GM20000 (cell line): Measurements from ENCODE around the gene RCOR1.

Experiments
- DNase-seq: peaks from one replicate; pipeline ENCODE4 v3.0.0; 2012; ENCODE audit warnings: low spot score
- CTCF ChIP-seq: IDR thresholded peaks from 2 replicates; pipeline ENCODE4 v1.5.1; 2012; ENCODE audit warnings: mild to moderate bottlenecking, control low read depth; ENCODE audit errors: extremely low read depth, missing control alignments

The RCOR1 gene

GRCh38 chr14:102731101-102731870 lies 138.8 kb downstream of the RCOR1 start:
- no peak for TF ChIP-seq CTCF
- DNase-seq = no peak

- DNase-seq = no peak
- no peak for TF ChIP-seq CTCF
These were observed 139.7 kb downstream of the RCOR1 start for GRCh38 chr14:102731871-102732800.

GRCh38 chr14:102732924-102733323 lies 140.5 kb downstream of the RCOR1 start:
- DNase-seq = no peak
- TF ChIP-seq CTCF = no peak

GRCh38 chr14:102733326-102733725 lies 140.9 kb downstream of the RCOR1 start:
- no peak for TF ChIP-seq CTCF
- DNase-seq = no peak

- TF ChIP-seq CTCF = no peak
- no peak for DNase-seq
These were observed 142.0 kb downstream of the RCOR1 start for GRCh38 chr14:102734436-102734835.

- no peak for DNase-seq
- no peak for TF ChIP-seq CTCF
These were observed 144.5 kb downstream of the RCOR1 start for GRCh38 chr14:102736956-102737355.
